NT2/D1 (cell line): Measurements from ENCODE around the gene ARID1B.

Experiments
- SUZ12 ChIP-seq: IDR thresholded peaks from 2 replicates; pipeline ENCODE4 v1.6.1; 2011; ENCODE audit not compliant: insufficient read length, insufficient read depth; ENCODE audit errors: extremely low read depth
- YY1 ChIP-seq: IDR thresholded peaks from 2 replicates; pipeline ENCODE4 v1.6.1; 2011; ENCODE audit not compliant: insufficient read length, insufficient read depth
- ZNF274 ChIP-seq: IDR thresholded peaks from 2 replicates; pipeline ENCODE4 v1.6.1; 2011; ENCODE audit warnings: mild to moderate bottlenecking, low read depth, low read length

DNA sequence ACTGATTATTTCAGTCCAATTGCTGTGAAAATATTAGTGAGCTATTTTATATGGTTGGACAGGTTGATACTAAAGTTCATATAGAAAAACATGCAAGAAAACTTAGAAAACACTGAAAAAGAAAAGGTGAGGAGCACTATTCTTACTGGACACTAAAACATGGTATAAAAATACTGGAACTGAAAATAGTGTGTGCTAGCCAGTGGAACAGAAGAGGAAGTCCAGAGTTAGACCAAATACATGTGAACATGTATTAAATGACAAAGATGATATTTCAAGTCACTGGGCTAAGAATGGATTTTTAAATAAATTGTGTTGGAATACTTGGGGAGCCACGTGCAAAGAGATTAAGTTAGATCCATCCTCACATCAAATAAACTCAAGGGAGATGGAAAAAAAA is 327.6 kb downstream of the ARID1B start:
- TF ChIP-seq ZNF274, result no peak
- no peak for TF ChIP-seq SUZ12
- TF ChIP-seq YY1, result no peak
